ENCODE data around the gene CDC42EP2. TPM values are rescaled to one million over a fixed set of nuclear protein-coding genes. Genes with fewer than 3 reads are reported as not detected.

CDC42EP2 gene
- total and polyA plus RNA-seq, 2 of the 13 experiments (the other 11 are each of a cell fraction or from before 2014, with no cell fraction given): 2.3 to 7.1 TPM

GRCh38 chr11:65357856-65358356, 43.2 kb downstream of the CDC42EP2 start (continued):
- TF ChIP-seq, protein P1, sequence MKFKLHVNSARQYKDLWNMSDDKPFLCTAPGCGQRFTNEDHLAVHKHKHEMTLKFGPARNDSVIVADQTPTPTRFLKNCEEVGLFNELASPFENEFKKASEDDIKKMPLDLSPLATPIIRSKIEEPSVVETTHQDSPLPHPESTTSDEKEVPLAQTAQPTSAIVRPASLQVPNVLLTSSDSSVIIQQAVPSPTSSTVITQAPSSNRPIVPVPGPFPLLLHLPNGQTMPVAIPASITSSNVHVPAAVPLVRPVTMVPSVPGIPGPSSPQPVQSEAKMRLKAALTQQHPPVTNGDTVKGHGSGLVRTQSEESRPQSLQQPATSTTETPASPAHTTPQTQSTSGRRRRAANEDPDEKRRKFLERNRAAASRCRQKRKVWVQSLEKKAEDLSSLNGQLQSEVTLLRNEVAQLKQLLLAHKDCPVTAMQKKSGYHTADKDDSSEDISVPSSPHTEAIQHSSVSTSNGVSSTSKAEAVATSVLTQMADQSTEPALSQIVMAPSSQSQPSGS (CRISPR knock-in tag; IDR thresholded peaks at IDR 0.05): peak; percentile 57; the same call in 1 of the 2 replicates
- TF ChIP-seq ZNF546 (CRISPR knock-in tag; conservative IDR thresholded peaks at IDR 0.05) (no peak), ZNF768 (CRISPR knock-in tag; IDR thresholded peaks at IDR 0.05) (no peak), ZNF577 (CRISPR knock-in tag; IDR thresholded peaks at IDR 0.05; ENCODE audit: borderline replicate concordance, low read depth) (no peak), CENPT (CRISPR knock-in tag; IDR thresholded peaks at IDR 0.05; ENCODE audit: low read depth) (no peak), ZNF839 (CRISPR knock-in tag; IDR thresholded peaks at IDR 0.05; ENCODE audit: borderline replicate concordance) (no peak), ZNF367 (CRISPR knock-in tag; IDR thresholded peaks at IDR 0.05; ENCODE audit: borderline replicate concordance) (no peak), GTF2F1 (IDR thresholded peaks at IDR 0.05; ENCODE audit: low read length) (no peak), GATAD2A (CRISPR knock-in tag; IDR thresholded peaks at IDR 0.05) (peak; percentile 78), GLMP (CRISPR knock-in tag; IDR thresholded peaks at IDR 0.05; ENCODE audit: borderline replicate concordance) (no peak), HNRNPUL1 (IDR thresholded peaks at IDR 0.05; ENCODE audit: low read depth, low read length) (no peak), IRF2 (CRISPR knock-in tag; IDR thresholded peaks at IDR 0.05) (0 out of 2 replicates have a peak, but pooled peaks have one; percentile 19), ZNF264 (CRISPR knock-in tag; IDR thresholded peaks at IDR 0.05) (peak; percentile 89; the same call in 1 of the 2 replicates), ZNF879 (CRISPR knock-in tag; IDR thresholded peaks at IDR 0.05) (no peak), HIVEP1 (CRISPR knock-in tag; IDR thresholded peaks at IDR 0.05) (peak; percentile 80), ZNF576 (CRISPR knock-in tag; IDR thresholded peaks at IDR 0.05) (no peak), ZFAT (CRISPR knock-in tag; conservative IDR thresholded peaks at IDR 0.05) (no peak), HCFC1 (IDR thresholded peaks at IDR 0.05; ENCODE audit: low read depth, low read length) (no peak), SP1 (IDR thresholded peaks at IDR 0.05) (no peak), SP1 (CRISPR knock-in tag; IDR thresholded peaks at IDR 0.05) (no peak), FOXM1 (CRISPR knock-in tag; IDR thresholded peaks at IDR 0.05) (no peak)
- TF ChIP-seq, protein P2, sequence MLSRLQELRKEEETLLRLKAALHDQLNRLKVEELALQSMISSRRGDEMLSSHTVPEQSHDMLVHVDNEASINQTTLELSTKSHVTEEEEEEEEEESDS (CRISPR knock-in tag; IDR thresholded peaks at IDR 0.05; ENCODE audit: borderline replicate concordance): no peak
- TF ChIP-seq, protein P3, sequence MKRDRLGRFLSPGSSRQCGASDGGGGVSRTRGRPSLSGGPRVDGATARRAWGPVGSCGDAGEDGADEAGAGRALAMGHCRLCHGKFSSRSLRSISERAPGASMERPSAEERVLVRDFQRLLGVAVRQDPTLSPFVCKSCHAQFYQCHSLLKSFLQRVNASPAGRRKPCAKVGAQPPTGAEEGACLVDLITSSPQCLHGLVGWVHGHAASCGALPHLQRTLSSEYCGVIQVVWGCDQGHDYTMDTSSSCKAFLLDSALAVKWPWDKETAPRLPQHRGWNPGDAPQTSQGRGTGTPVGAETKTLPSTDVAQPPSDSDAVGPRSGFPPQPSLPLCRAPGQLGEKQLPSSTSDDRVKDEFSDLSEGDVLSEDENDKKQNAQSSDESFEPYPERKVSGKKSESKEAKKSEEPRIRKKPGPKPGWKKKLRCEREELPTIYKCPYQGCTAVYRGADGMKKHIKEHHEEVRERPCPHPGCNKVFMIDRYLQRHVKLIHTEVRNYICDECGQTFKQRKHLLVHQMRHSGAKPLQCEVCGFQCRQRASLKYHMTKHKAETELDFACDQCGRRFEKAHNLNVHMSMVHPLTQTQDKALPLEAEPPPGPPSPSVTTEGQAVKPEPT (CRISPR knock-in tag; IDR thresholded peaks at IDR 0.05; ENCODE audit: low read depth): no peak
- TF ChIP-seq, protein P4, sequence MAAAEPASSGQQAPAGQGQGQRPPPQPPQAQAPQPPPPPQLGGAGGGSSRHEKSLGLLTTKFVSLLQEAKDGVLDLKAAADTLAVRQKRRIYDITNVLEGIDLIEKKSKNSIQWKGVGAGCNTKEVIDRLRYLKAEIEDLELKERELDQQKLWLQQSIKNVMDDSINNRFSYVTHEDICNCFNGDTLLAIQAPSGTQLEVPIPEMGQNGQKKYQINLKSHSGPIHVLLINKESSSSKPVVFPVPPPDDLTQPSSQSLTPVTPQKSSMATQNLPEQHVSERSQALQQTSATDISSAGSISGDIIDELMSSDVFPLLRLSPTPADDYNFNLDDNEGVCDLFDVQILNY (CRISPR knock-in tag; conservative IDR thresholded peaks at IDR 0.05): no peak
- TF ChIP-seq, protein P5, sequence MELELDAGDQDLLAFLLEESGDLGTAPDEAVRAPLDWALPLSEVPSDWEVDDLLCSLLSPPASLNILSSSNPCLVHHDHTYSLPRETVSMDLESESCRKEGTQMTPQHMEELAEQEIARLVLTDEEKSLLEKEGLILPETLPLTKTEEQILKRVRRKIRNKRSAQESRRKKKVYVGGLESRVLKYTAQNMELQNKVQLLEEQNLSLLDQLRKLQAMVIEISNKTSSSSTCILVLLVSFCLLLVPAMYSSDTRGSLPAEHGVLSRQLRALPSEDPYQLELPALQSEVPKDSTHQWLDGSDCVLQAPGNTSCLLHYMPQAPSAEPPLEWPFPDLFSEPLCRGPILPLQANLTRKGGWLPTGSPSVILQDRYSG (CRISPR knock-in tag; IDR thresholded peaks at IDR 0.05): no peak
